Brain microvascular endothelial cell (primary cell): ENCODE data around the gene ATXN10.

Experiments used
- DNase-seq: peaks from one replicate; pipeline ENCODE4 v3.0.0-alpha.2; 2020
- H3K27ac ChIP-seq: fragments of 250-450 bp; sonication (Bioruptor Pico); 2 replicates; pipeline ENCODE4 v1.5.1; 2020; ENCODE audit warnings: mild to moderate bottlenecking, moderate library complexity
- H3K27me3 ChIP-seq: fragments of 250-450 bp; sonication (Bioruptor Pico); replicated peaks from 2 replicates; pipeline ENCODE4 v1.5.1; 2020; ENCODE audit warnings: mild to moderate bottlenecking
- H3K36me3 ChIP-seq: fragments of 250-450 bp; sonication (Bioruptor Pico); replicated peaks from 2 replicates; pipeline ENCODE4 v1.5.1; 2020; ENCODE audit warnings: mild to moderate bottlenecking
- H3K4me3 ChIP-seq: 2 replicates; pipeline ENCODE4 v1.5.1; 2011; ENCODE audit warnings: low read depth, mild to moderate bottlenecking, control low read depth, low read length, moderate library complexity
- in situ Hi-C: cut with HindIII; loops from 2 replicates; pipeline ENCODE4 v1.10.0; 2017; ENCODE audit warnings: low sequenced_read_pairs, low pct_ligation_motif_present
- TF ChIP-seq, protein P1 (sequence below): IDR thresholded peaks from 2 replicates; pipeline ENCODE4 v1.5.1; 2011; ENCODE audit warnings: low read depth, mild to moderate bottlenecking, moderate library complexity, low read length, control low read depth, inconsistent platforms; ENCODE audit errors: missing control alignments

Gene ATXN10

DNA sequence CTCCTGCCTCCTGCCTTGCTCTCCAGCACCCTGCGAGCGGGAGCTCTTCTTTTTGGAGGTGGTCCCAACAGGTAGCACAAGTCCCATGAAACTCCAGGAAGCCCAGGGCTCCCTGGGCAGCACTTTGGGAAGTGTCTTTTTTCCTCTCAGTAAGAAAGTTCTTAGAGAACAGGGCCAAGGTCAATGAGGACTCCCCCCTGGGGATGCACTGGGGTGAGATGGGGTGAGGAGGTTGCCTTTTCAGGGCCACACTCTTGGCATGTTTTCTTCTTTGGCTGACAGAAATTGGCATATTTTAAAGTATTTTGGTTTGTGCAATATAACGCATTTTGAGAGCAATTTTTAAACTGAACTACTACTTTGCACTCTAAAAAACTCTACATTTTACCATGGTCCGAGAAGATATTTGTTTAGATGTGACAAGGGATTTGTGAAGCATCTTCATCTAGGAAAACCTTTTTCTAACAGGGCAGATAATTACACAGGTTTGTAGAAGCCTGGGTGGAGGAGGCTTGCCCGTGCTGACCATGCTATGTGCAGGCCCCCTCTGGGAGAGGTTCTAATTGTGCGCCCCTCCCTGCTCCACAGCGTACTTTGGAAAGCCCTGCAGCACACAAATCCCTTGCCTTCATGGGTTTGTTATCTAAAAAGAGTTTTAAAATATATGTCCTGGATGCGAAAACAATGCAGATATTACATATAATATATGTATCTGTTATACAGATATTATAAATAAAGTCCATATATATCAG, 165.0 kb downstream of the ATXN10 start:
- no peak for DNase-seq
- H3K27ac ChIP-seq: no peak overlapping the region
- H3K27me3 ChIP-seq: no peaks in the 10 kb centered on the region
- H3K36me3 ChIP-seq: no peaks in the 10 kb centered on the region
- no peak overlapping the region for H3K4me3 ChIP-seq
- TF ChIP-seq, protein P1, sequence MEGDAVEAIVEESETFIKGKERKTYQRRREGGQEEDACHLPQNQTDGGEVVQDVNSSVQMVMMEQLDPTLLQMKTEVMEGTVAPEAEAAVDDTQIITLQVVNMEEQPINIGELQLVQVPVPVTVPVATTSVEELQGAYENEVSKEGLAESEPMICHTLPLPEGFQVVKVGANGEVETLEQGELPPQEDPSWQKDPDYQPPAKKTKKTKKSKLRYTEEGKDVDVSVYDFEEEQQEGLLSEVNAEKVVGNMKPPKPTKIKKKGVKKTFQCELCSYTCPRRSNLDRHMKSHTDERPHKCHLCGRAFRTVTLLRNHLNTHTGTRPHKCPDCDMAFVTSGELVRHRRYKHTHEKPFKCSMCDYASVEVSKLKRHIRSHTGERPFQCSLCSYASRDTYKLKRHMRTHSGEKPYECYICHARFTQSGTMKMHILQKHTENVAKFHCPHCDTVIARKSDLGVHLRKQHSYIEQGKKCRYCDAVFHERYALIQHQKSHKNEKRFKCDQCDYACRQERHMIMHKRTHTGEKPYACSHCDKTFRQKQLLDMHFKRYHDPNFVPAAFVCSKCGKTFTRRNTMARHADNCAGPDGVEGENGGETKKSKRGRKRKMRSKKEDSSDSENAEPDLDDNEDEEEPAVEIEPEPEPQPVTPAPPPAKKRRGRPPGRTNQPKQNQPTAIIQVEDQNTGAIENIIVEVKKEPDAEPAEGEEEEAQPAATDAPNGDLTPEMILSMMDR: no peak
- in situ Hi-C loops: no loop called here

DNA sequence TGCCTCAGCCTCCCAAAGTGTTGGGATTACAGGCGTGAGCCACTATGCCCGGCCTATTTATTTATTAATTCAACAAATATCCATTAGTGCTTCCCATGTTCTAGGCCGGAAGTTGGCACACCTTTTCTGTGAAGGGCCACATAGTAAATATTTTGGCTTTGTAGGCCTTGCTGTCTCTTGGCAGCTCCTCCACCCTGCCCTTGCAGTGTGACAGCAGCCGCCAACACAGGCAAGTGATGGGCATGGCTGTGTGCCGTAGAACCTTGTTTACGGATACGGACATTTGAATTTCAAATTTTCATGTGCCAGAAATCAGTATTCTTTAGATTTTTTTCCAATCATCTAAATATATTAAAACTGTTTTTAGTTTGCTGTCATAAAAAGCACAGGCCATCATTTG, 165.9 kb downstream of the ATXN10 start:
- Histone ChIP-seq H3K4me3 (no peak overlapping the region), H3K36me3 (no peaks in the 10 kb centered on the region), H3K27ac (no peak overlapping the region), H3K27me3 (no peaks in the 10 kb centered on the region)
- TF ChIP-seq, protein P1: no peak
- DNase-seq: no peak
- in situ Hi-C loops: no loop called here

DNA sequence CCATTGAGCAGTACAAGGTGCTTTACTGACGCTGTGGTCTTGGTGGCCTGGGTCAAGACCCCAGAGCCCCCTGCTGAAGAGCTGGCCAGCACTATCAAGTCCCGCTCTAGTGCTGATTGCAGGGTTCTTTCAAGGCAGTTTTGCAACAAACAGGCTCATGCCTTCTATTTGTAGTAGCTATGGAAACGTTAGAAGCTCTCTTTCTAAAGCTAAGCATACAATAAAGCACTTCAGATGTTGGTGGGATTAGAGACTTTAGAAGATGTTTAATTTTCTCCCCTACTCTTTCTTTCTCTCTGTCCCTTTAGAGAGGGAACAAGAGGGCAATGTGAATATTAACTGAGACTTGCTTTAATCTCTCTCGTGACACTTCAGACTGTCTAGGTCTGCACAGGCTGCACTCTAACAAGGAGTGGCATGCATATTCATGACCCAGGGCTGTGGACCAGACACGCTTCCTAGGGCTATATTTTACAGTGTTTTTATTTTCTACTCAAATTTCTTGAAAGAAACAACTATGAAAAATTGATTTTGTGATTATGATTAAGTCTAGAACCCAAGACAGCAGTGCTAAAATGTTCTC, 166.8 kb downstream of the ATXN10 start:
- in situ Hi-C loops: no loop called here

DNA sequence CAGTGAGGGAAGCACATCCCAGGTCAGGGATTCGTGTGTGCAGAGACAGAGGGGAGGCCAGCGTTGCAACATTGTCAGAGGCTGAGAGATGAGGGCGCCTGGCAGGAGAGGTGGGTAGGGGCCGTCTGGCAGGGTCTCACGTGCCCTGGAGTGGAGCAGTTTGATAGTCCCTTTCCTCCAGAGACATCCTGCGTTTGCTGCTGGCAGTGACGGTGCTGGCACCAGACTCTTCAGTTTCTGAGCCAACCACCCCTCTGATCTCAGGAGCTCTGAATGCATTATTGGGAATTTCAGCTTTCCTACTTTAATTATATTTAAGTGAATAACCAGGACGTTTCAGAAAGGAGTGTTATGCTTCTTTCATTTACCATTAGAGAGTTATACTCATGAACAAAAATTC, 168.8 kb downstream of the ATXN10 start:
- in situ Hi-C loops: no loop called here
- Histone ChIP-seq H3K27ac (no peak overlapping the region), H3K36me3 (no peaks in the 10 kb centered on the region), H3K27me3 (no peaks in the 10 kb centered on the region), H3K4me3 (no peak overlapping the region)
- TF ChIP-seq, protein P1: no peak
- DNase-seq: no peak

More for the DNA sequence above, 166.8 kb downstream of the ATXN10 start:
- no peak for DNase-seq
- TF ChIP-seq, protein P1: no peak
- H3K36me3 ChIP-seq: no peaks in the 10 kb centered on the region
- no peak overlapping the region for H3K27ac ChIP-seq
- no peak overlapping the region for H3K4me3 ChIP-seq
- H3K27me3 ChIP-seq: no peaks in the 10 kb centered on the region

DNA sequence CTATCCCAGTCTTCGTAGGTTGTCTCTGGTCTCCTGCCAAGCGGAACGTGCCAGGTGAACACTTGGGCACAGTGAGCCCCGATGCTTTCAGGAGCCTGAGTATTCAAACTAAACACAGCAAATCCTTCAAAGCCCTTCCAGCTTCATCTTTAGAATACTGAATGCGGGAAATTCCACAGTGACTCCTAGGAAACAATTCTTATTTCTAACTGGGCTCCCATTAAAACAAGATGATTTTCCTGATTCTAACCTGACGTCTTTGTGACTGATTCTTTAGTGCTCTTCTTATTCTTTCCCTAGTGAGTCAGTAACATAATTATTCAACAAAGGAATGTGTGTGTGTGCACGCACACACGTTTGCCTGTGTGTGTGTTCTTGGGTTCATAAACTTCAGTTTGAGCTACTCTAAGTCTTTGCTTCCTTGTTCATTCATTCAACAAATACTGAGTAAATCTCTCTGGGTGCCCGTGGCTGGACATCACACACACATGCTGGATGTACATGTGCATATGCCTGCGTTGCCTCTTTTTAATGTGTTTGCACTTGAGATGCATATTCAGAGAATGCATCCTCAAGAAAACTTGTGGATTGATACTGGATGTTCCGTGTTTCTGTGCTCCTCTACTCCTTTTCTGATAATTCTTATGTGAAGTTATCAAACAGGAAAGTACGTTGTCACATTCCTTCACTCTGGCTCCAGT, 170.8 kb downstream of the ATXN10 start:
- H3K27me3 ChIP-seq: no peaks in the 10 kb centered on the region
- in situ Hi-C loops: no loop called here
- no peak overlapping the region for H3K4me3 ChIP-seq
- H3K27ac ChIP-seq: no peak overlapping the region
- TF ChIP-seq, protein P1: no peak
- DNase-seq: no peak
- no peaks in the 10 kb centered on the region for H3K36me3 ChIP-seq
